WTC11 (cell line): ENCODE data around the gene SETD2. TPM values are rescaled to one million over a fixed set of nuclear protein-coding genes. Genes with fewer than 3 reads are reported as not detected.
A peak's percentile ranks its signal among the peaks of the same experiment; 100 is the strongest.

Source experiments
- ATAC-seq: fragments of 200-7000 bp; cut with Tn5 transposase; 2 replicates; pipeline ENCODE4 v1.10.0; 2021; ENCODE audit warnings: mild to moderate bottlenecking, moderate library complexity
- CTCF ChIA-PET: fragments of 300-600 bp; sonication (Branson Sonifier 250); formaldehyde crosslinking; loops from one replicate; lab custom pipeline; 2021; ENCODE audit warnings: antibody characterized with exemption; lab: Charles Lee
- POLR2A ChIA-PET: fragments of 350-600 bp; sonication (Branson Sonifier 250); formaldehyde crosslinking; loops from one replicate; lab custom pipeline; 2021; ENCODE audit warnings: antibody characterized with exemption; lab: Charles Lee
- DNase-seq: peaks from one replicate; pipeline ENCODE4 v3.0.0; 2021; ENCODE audit warnings: low spot score
- H3K27ac Mint-ChIP-seq: 2 replicates; pipeline ENCODE4 v1.8.0; 2021; ENCODE audit warnings: mixed read lengths
- H3K27me3 Mint-ChIP-seq: 2 replicates; pipeline ENCODE4 v1.8.0; 2021; ENCODE audit warnings: low read depth, mild to moderate bottlenecking, moderate library complexity, mixed read lengths
- H3K36me3 Mint-ChIP-seq: 2 replicates; pipeline ENCODE4 v1.8.0; 2021; ENCODE audit warnings: mixed read lengths
- H3K4me1 Mint-ChIP-seq: 2 replicates; pipeline ENCODE4 v1.8.0; 2022; ENCODE audit warnings: mixed read lengths
- H3K4me3 Mint-ChIP-seq: 2 replicates; pipeline ENCODE4 v1.8.0; 2021; ENCODE audit warnings: mild to moderate bottlenecking, moderate library complexity, mixed read lengths
- H3K9me3 Mint-ChIP-seq: 2 replicates; pipeline ENCODE4 v1.8.0; 2021; ENCODE audit warnings: mixed read lengths
- AR ChIP-seq: fragments of 250-450 bp; sonication (Bioruptor Pico); IDR thresholded peaks from 2 replicates; pipeline ENCODE4 v1.9.0; 2021; ENCODE audit warnings: mild to moderate bottlenecking
- ATF3 ChIP-seq: sonication (generic); formaldehyde crosslinking; conservative IDR thresholded peaks from 2 replicates; pipeline ENCODE4 v1.8.1; 2022; ENCODE audit warnings: mild to moderate bottlenecking, missing genetic modification reagents
- CDX4 ChIP-seq: fragments of 250-450 bp; sonication (Bioruptor Pico); IDR thresholded peaks from 2 replicates; pipeline ENCODE4 v1.9.0; 2021; ENCODE audit warnings: moderate library complexity, mild to moderate bottlenecking, inconsistent platforms, borderline replicate concordance
- CREB1 ChIP-seq: sonication (generic); formaldehyde crosslinking; IDR thresholded peaks from 2 replicates; pipeline ENCODE4 v1.8.0; 2023; ENCODE audit warnings: mild to moderate bottlenecking, missing genetic modification reagents
- ESRRA ChIP-seq: sonication (generic); formaldehyde crosslinking; IDR thresholded peaks from 2 replicates; pipeline ENCODE4 v1.8.1; 2022; ENCODE audit warnings: mild to moderate bottlenecking, missing genetic modification reagents, borderline replicate concordance
- ETV6 ChIP-seq: sonication (generic); formaldehyde crosslinking; IDR thresholded peaks from 2 replicates; pipeline ENCODE4 v1.8.1; 2022; ENCODE audit warnings: mild to moderate bottlenecking, missing genetic modification reagents
- FOXP4 ChIP-seq: sonication (generic); formaldehyde crosslinking; IDR thresholded peaks from 2 replicates; pipeline ENCODE4 v1.8.0; 2022; ENCODE audit warnings: mild to moderate bottlenecking, missing genetic modification reagents
- IRF2 ChIP-seq: sonication (generic); formaldehyde crosslinking; IDR thresholded peaks from 2 replicates; pipeline ENCODE4 v1.8.0; 2022; ENCODE audit warnings: low read depth, missing genetic modification reagents, borderline replicate concordance
- JUN ChIP-seq: sonication (generic); formaldehyde crosslinking; IDR thresholded peaks from 2 replicates; pipeline ENCODE4 v1.8.0; 2023; ENCODE audit warnings: mild to moderate bottlenecking, missing genetic modification reagents
- NFYB ChIP-seq: sonication (generic); formaldehyde crosslinking; conservative IDR thresholded peaks from 2 replicates; pipeline ENCODE4 v1.8.0; 2022; ENCODE audit warnings: low read depth, missing genetic modification reagents
- NR2C2 ChIP-seq: sonication (generic); formaldehyde crosslinking; IDR thresholded peaks from 2 replicates; pipeline ENCODE4 v1.8.0; 2022; ENCODE audit warnings: mild to moderate bottlenecking, missing genetic modification reagents
- PRRX2 ChIP-seq: fragments of 250-450 bp; sonication (Bioruptor Pico); IDR thresholded peaks from 2 replicates; pipeline ENCODE4 v1.8.0; 2021; ENCODE audit warnings: mild to moderate bottlenecking
- SMAD3 ChIP-seq: sonication (generic); formaldehyde crosslinking; IDR thresholded peaks from 2 replicates; pipeline ENCODE4 v1.8.0; 2022; ENCODE audit warnings: missing genetic modification reagents, mild to moderate bottlenecking, borderline replicate concordance
- SOX15 ChIP-seq: fragments of 250-450 bp; sonication (Bioruptor Pico); IDR thresholded peaks from 2 replicates; pipeline ENCODE4 v1.9.0; 2021; ENCODE audit warnings: mild to moderate bottlenecking
- STAT6 ChIP-seq: sonication (generic); formaldehyde crosslinking; conservative IDR thresholded peaks from 2 replicates; pipeline ENCODE4 v1.8.1; 2023; ENCODE audit warnings: mild to moderate bottlenecking, low read depth, missing genetic modification reagents, moderate library complexity
- ZBTB43 ChIP-seq: sonication (generic); formaldehyde crosslinking; IDR thresholded peaks from 2 replicates; pipeline ENCODE4 v1.8.1; 2023; ENCODE audit warnings: mild to moderate bottlenecking, missing genetic modification reagents
- ZNF219 ChIP-seq: sonication (generic); formaldehyde crosslinking; IDR thresholded peaks from 2 replicates; pipeline ENCODE4 v1.8.0; 2023; ENCODE audit warnings: missing genetic modification reagents, mild to moderate bottlenecking, borderline replicate concordance
- total RNA-seq: library from RNA; stranded (reverse); gene quantifications from 3 replicates; pipeline ENCODE4 v1.2.3, GENCODE V29; 2021

SETD2 gene
- total RNA-seq, 1 experiment from 2014 or later = 39.8 TPM

GRCh38 chr3:47011371-47011770, 152.5 kb downstream of the SETD2 start:
- no peaks in the 10 kb centered on the region for H3K27me3 Mint-ChIP-seq
- POLR2A ChIA-PET = no interaction called here
- peaks cover under 1% of the 10 kb centered on the region; the same call in 1 of the 2 replicates for H3K36me3 Mint-ChIP-seq
- ATAC-seq (no peak), DNase-seq (no peak)
- CTCF ChIA-PET = no interaction called here
- H3K4me3 Mint-ChIP-seq = no peak overlapping the region
- TF ChIP-seq NFYB (CRISPR knock-in tag) = no peak
- TF ChIP-seq STAT6 = no peak
- no peak for TF ChIP-seq ETV6 (CRISPR knock-in tag)
- TF ChIP-seq AR (CRISPR knock-in tag) = no peak
- no peak for TF ChIP-seq NR2C2 (CRISPR knock-in tag)
- no peak for TF ChIP-seq ZBTB43 (CRISPR knock-in tag)
- no peak for TF ChIP-seq ATF3
- no peak for TF ChIP-seq PRRX2 (CRISPR knock-in tag)
- no peak for TF ChIP-seq IRF2 (CRISPR knock-in tag)
- no peak for TF ChIP-seq ZNF219 (CRISPR knock-in tag)
- no peak for TF ChIP-seq SOX15
- no peak for TF ChIP-seq JUN (CRISPR knock-in tag)
- no peak for TF ChIP-seq FOXP4 (CRISPR knock-in tag)
- no peak for TF ChIP-seq ESRRA (CRISPR knock-in tag)
- peaks cover 12% of the 10 kb centered on the region for H3K4me1 Mint-ChIP-seq
- no peaks in the 10 kb centered on the region for H3K9me3 Mint-ChIP-seq
- H3K27ac Mint-ChIP-seq = peak overlapping the region; percentile 28; the same call in 1 of the 2 replicates

- Mint-ChIP-seq H3K27ac (no peak overlapping the region), H3K36me3 (peaks cover 5% of the 10 kb centered on the region; the same call in 1 of the 2 replicates), H3K4me3 (no peak overlapping the region), H3K27me3 (no peaks in the 10 kb centered on the region), H3K9me3 (no peaks in the 10 kb centered on the region), H3K4me1 (peaks cover 8% of the 10 kb centered on the region)
- no peak for DNase-seq
- ChIA-PET POLR2A (no interaction called here), CTCF (no interaction called here)
- TF ChIP-seq ATF3 = no peak
- no peak for TF ChIP-seq CDX4
- TF ChIP-seq SMAD3 (CRISPR knock-in tag) = no peak
- no peak for TF ChIP-seq CREB1 (CRISPR knock-in tag)
- no peak for ATAC-seq
Observed at GRCh38 chr3:47010910-47011309, 153.0 kb downstream of the SETD2 start.
